A673 (cell line): ENCODE results near the gene WDR37. TPM values are rescaled to one million over a fixed set of nuclear protein-coding genes. Genes with fewer than 3 reads are reported as not detected.

Source experiments
- BruUV-seq: library from RNA; stranded (reverse); fragments of 400-500 nt; replicated peaks from 2 replicates; lab custom pipeline; 2021; lab: Mats Ljungman, UMichigan
- CTCF ChIA-PET: fragments of 300-600 bp; sonication (Branson Sonifier 250); formaldehyde crosslinking; loops from one replicate; lab custom pipeline; 2022; ENCODE audit warnings: antibody characterized with exemption; lab: Charles Lee
- POLR2A ChIA-PET: fragments of 300-600 bp; sonication (Branson Sonifier 250); formaldehyde crosslinking; loops from one replicate; lab custom pipeline; 2022; ENCODE audit warnings: antibody characterized with exemption; ENCODE audit not compliant: low non-redundant PET; lab: Charles Lee
- DNase-seq: peaks from one replicate; pipeline ENCODE4 v3.0.0-alpha.2; 2015; ENCODE audit warnings: low spot score
- H3K27ac ChIP-seq: fragments of 200-600 bp; sonication (generic); 2 replicates; pipeline ENCODE4 v1.5.1; 2016; ENCODE audit warnings: mixed run types, low read depth, mild to moderate bottlenecking, mixed read lengths, antibody characterized with exemption, low read length; ENCODE audit not compliant: poor library complexity, severe bottlenecking
- H3K27me3 ChIP-seq: fragments of 200-600 bp; sonication (generic); replicated peaks from 2 replicates; pipeline ENCODE4 v1.6.1; 2017; ENCODE audit warnings: mixed run types, low read depth, mild to moderate bottlenecking, mixed read lengths, antibody characterized with exemption, low read length; ENCODE audit not compliant: insufficient read depth, poor library complexity
- H3K36me3 ChIP-seq: fragments of 200-600 bp; sonication (generic); 2 replicates; pipeline ENCODE4 v1.6.1; 2016; ENCODE audit warnings: mixed run types, mild to moderate bottlenecking, mixed read lengths, antibody characterized with exemption, low read length; ENCODE audit not compliant: insufficient read depth, poor library complexity, severe bottlenecking
- H3K4me1 ChIP-seq: fragments of 200-600 bp; sonication (generic); 2 replicates; pipeline ENCODE4 v1.6.1; 2017; ENCODE audit warnings: mixed run types, mild to moderate bottlenecking, mixed read lengths, antibody characterized with exemption, low read length; ENCODE audit not compliant: insufficient read depth, poor library complexity, severe bottlenecking
- H3K4me3 ChIP-seq: fragments of 200-600 bp; sonication (generic); 2 replicates; pipeline ENCODE4 v1.5.1; 2016; ENCODE audit warnings: low read depth, mixed run types, mild to moderate bottlenecking, mixed read lengths, low read length; ENCODE audit not compliant: poor library complexity, severe bottlenecking
- H3K9me3 ChIP-seq: fragments of 200-600 bp; sonication (generic); 2 replicates; pipeline ENCODE4 v1.6.1; 2016; ENCODE audit warnings: mixed run types, low read depth, mild to moderate bottlenecking, mixed read lengths, antibody characterized with exemption, low read length; ENCODE audit not compliant: poor library complexity, severe bottlenecking
- EZH2 ChIP-seq: fragments of 200-600 bp; sonication (generic); IDR thresholded peaks from 2 replicates; pipeline ENCODE4 v1.6.1; 2017; ENCODE audit warnings: borderline replicate concordance, low read depth, mild to moderate bottlenecking, mixed read lengths, antibody characterized with exemption, low read length; ENCODE audit not compliant: poor library complexity, severe bottlenecking
- intact Hi-C: fragments of 100-400 bp; cut with micrococcal nuclease; formaldehyde crosslinking; loops from one replicate; pipeline ENCODE4 v1.10.0; 2022; ENCODE audit not compliant: unreplicated experiment
- total RNA-seq: library from RNA; stranded (reverse); gene quantifications from 2 replicates; pipeline ENCODE4 v1.2.3, GENCODE V29; 2021
- TF ChIP-seq, protein P1 (sequence below): fragments of 300-800, 200-600 bp; sonication (generic); conservative IDR thresholded peaks from 2 replicates; pipeline ENCODE4 v1.5.1; 2017; ENCODE audit warnings: low read depth, mild to moderate bottlenecking, antibody characterized with exemption, low read length, moderate library complexity, mixed read lengths

Gene WDR37
- total RNA-seq, 1 experiment from 2014 or later, result 12.6 TPM

DNA sequence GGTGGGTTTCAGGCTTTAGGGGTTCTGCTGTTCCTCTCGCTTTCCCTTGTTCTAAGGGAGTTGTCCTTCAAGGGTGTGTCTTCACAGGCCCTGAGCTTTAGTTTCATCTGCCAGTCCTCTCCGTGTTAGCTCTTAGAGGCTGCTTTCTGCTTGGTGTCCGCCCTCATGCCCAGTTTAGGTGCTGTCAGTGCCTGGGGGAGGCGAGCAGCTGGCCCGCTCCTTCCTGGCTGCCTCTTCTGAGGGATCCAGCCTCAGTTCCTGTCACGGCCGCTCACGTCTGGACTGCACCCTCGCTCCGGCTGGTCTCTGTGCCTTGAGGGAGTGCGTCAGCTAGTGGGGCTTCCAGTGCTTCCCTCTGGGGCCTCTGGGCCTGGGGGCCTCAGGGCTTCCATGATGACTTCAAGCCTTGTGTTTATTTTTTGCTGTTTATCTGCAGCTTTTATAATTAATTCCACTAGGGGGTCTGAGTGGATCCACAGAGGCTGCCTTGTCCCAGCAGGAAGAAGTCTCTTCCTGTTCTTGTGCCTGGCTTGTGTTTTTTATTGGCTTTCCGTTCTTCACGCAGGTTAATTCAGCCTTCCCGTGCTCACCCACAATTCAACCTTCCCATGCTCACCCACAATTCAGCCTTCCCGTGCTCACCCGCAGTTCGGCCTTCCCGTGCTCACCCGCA is 33.0 kb downstream of the WDR37 start:
- Histone ChIP-seq H3K4me1 (no peaks in the 10 kb centered on the region), H3K9me3 (no peaks in the 10 kb centered on the region), H3K27ac (no peak overlapping the region), H3K4me3 (no peak overlapping the region), H3K36me3 (peaks cover 14% of the 10 kb centered on the region), H3K27me3 (no peaks in the 10 kb centered on the region)
- intact Hi-C loops, result no loop called here
- no TSS peak for BruUV-seq
- peak; percentile 12 for DNase-seq
- TF ChIP-seq, protein P1, sequence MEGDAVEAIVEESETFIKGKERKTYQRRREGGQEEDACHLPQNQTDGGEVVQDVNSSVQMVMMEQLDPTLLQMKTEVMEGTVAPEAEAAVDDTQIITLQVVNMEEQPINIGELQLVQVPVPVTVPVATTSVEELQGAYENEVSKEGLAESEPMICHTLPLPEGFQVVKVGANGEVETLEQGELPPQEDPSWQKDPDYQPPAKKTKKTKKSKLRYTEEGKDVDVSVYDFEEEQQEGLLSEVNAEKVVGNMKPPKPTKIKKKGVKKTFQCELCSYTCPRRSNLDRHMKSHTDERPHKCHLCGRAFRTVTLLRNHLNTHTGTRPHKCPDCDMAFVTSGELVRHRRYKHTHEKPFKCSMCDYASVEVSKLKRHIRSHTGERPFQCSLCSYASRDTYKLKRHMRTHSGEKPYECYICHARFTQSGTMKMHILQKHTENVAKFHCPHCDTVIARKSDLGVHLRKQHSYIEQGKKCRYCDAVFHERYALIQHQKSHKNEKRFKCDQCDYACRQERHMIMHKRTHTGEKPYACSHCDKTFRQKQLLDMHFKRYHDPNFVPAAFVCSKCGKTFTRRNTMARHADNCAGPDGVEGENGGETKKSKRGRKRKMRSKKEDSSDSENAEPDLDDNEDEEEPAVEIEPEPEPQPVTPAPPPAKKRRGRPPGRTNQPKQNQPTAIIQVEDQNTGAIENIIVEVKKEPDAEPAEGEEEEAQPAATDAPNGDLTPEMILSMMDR, result no peak
- TF ChIP-seq EZH2, result no peak
- ChIA-PET POLR2A (no interaction called here), CTCF (no interaction called here)

DNA sequence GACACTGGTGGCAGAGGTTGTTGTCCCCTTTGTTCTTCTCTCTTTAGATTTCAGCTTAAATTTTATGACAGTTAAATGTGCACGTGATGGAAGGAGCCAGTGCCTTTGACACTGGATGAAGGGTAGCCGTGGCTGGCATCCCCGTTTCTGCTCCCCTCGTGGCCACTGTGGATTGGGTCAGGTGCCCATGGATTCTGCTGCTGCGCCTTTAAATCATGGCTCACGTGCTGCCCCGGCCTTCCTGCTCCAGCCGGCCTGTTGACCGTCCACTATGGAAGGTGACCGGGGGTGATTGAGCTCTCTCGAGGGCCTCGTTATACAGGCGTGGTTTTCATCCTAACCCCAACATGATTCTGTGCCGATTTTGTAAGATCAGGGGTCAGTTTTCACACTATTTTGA is 34.5 kb downstream of the WDR37 start:
- intact Hi-C loops, result no loop called here
- H3K36me3 ChIP-seq, result peaks cover 12% of the 10 kb centered on the region

DNA sequence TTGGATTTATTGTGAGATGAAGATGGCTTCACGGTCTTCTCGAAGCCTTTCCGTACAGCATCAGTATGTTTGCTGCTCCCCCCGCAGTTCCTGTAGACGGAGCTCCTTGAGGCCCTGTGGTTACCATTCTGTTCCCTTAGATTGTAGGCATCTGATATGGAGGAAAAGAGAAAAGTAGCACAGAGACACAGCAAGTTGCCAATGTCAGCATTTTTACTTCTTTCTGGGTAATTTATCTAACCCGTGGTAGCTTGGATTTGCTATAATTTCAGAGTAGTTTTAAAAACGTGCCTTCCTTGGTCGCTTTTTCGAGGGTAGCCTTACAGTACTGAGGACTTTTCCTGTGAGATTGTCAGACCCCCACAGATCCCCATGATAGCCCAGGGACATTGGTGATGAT is 37.5 kb downstream of the WDR37 start:
- Histone ChIP-seq H3K27ac (no peak overlapping the region), H3K36me3 (peaks cover 13% of the 10 kb centered on the region), H3K27me3 (no peaks in the 10 kb centered on the region), H3K4me3 (no peak overlapping the region), H3K9me3 (no peaks in the 10 kb centered on the region), H3K4me1 (no peaks in the 10 kb centered on the region)
- ChIA-PET POLR2A (no interaction called here), CTCF (no interaction called here)
- TF ChIP-seq, protein P1, result no peak
- TF ChIP-seq EZH2, result no peak
- no peak for DNase-seq
- no TSS peak for BruUV-seq
- intact Hi-C loops, result no loop called here

More for the DNA sequence above, 34.5 kb downstream of the WDR37 start:
- Histone ChIP-seq H3K27ac (no peak overlapping the region), H3K9me3 (no peaks in the 10 kb centered on the region), H3K4me3 (no peak overlapping the region), H3K27me3 (no peaks in the 10 kb centered on the region), H3K4me1 (no peaks in the 10 kb centered on the region)
- BruUV-seq, result no TSS peak
- TF ChIP-seq EZH2, result no peak
- TF ChIP-seq, protein P1, result no peak
- DNase-seq, result no peak
- ChIA-PET CTCF (no interaction called here), POLR2A (no interaction called here)
